Measurements from ENCODE around the gene THADA. TPM values are rescaled to one million over a fixed set of nuclear protein-coding genes. Genes with fewer than 3 reads are reported as not detected.

Gene THADA
- total RNA-seq, 1 donor from 2014 or later = 65.0 TPM

GRCh38 chr2:43214253-43214652, 381.6 kb downstream of the THADA start:
- DNase-seq (ENCODE audit: low spot score) = no peak

GRCh38 chr2:43212931-43213330, 382.9 kb downstream of the THADA start:
- peak; percentile 57 for DNase-seq (ENCODE audit: low spot score)

GRCh38 chr2:43212216-43212835, 383.5 kb downstream of the THADA start:
- DNase-seq (ENCODE audit: low spot score) = no peak

DNA sequence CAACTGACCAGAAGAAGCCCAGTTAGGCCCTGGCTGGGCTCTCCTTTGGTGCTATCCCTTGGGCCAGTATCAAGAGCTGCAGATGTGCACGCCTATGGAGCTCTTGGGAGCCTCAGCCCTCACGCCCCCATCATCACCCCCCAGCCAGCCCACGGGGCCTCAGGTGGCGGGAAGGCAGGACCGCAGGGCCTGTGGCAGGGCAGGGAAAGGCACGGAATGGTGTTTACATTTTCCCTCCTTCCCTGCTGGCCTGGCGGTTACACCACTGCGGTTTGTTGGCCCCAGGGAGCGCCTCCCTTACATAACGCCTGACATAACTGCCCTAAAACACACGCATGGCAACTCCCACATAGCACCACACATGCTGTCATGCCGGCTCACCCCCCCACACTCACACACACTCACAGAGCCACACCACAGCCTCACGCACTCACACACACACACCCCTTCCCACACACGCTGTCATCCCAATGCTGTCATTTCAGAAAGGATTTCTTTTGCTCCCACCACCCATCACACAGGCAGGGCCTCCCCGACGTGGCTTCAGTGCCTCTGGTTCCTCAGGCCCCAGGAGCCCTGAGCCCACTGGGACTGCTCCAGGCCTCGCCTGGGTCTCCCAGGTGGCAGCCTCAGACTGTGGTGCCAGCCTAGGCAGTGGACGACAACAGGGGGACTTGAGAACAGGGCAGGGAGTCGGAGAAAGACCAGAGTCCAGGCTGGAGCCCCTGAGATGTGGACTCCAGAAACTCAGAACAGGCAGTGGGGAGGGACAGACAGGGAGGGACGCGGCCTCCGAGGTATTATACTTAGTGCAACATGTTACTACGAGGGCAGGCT, 385.2 kb downstream of the THADA start:
- DNase-seq (ENCODE audit: low spot score) = peak; percentile 75

GRCh38 chr2:43210125-43210466, 385.7 kb downstream of the THADA start:
- DNase-seq (ENCODE audit: low spot score) = no peak

GRCh38 chr2:43209204-43209717, 386.6 kb downstream of the THADA start:
- no peak for DNase-seq (ENCODE audit: low spot score)

DNA sequence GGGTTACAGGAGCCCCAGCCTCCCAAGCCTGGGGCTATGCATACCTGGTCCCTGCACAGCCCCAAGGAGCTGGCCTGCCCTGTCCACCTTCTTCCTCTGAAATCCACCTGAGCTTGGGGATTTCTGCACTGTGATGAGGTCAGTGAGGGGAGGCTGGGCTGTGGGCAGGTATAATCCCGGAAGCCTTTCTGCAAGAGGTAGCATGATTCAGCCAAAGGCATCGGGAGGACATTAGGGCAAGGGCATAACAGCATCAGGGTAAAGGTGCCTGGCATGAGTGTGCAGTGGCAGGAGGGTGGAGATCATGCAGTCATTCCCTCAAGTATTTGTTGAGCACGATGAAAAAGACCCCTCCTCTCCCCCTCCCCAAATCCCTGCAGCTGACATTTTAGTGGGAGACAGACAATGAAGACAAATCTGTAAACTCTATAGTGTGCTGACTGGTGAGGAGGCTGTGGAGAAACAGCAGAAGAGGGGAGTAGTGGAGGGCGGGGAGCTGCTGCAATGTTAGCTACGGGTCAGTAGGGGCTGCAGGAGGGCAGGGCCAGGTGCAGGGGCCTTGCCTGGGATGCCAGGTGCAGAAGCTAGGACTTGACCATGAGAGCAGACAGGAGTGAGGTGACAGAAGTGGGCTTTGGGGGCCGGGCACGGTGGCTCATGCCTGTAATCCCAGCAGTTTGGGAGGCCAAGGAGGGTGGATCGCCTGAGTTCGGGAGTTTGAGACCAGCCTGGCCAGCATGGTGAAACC, 388.1 kb downstream of the THADA start:
- DNase-seq (ENCODE audit: low spot score) = no peak

DNA sequence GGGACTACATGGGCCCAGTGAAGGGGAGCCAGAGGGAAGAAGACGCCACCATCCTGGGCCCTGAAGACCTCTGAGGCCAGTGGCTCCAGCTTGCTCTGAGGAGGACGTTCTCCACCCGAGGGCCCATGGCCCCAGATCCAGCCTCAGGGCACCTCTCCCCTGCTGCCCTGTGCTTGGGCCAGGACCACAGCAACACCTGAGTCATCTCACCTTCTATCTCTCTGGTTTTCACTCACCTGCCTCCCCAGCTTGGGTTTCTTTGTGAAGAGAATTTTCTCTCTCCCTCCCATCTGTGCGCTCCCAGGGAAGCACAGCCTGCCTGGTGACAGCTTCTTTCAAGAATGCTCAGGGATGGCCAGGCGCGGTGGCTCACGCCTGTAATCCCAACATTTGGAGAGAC, 389.2 kb downstream of the THADA start:
- DNase-seq (ENCODE audit: low spot score) = no peak

GRCh38 chr2:43203373-43203772, 392.5 kb downstream of the THADA start:
- DNase-seq (ENCODE audit: low spot score) = no peak

GRCh38 chr2:43202289-43202688, 393.5 kb downstream of the THADA start:
- DNase-seq (ENCODE audit: low spot score) = no peak

- DNase-seq (ENCODE audit: low spot score) = no peak
Observed at GRCh38 chr2:43201497-43201896, 394.3 kb downstream of the THADA start.

DNA sequence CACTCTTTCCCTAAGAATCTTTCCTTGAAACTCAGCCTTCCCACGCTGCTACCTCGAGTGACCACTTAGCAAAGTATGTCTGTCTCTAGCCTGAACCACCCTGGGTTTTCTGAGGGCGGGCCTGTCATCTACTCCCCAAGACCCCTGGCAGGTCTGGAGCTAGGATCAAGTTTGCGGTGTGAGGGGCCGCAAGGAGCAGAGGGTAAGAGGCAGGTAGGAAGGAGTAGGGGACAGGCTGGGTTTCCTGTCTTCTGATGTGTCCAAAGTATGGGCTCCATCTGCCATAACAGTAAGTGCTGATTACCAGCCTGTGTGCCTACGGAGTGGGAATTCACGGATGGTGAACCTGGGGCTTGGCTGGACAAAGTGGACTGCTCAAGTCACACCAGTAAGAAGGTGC, 394.8 kb downstream of the THADA start:
- no peak for DNase-seq (ENCODE audit: low spot score)

DNA sequence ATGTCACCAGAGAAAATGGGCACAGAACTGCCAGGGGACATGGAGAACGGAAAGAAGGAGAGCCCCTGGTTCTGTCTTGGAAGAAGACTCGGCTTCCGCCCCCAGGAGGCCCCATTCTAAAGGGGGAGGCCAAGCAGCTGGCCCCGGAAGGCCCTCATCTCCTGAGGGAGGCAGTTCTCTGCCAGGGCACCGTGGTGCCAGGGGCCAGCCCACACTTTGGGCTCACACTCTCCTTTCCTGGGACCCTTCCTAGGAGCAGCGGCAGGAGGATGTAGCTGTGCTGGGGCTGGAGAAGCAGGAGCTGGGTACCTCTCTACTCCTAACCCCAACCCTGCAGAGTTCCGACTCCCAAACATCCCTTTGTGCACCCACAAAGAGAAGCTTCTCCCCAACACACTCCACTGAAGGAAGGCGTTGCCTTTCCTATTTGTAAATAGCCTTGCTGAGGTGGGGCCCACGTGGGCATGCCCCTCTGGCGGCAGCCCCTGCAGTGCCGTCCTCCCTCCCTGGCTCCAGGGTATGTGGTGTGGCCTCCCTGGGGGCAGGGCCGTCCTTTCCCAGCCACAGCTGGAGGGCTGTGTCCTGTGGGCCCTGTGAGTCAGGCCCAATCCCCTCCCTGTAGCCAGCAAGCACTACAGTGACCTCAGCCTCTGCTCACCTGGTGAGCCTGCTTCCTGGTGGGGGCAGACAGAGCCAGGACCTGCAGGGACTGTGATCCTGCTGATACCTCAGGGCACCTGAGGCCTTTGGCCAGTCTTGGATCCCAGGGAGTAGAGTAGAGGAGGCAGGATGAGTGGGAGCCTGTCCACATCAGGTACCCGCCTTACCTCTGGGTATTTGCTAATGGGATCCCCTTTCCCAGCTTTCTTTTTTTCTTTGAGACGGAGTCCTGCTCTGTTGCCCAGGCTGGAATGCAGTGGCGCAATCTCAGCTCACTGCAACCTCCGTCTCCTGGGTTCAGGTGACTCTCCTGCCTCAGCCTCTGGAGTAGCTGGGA, 396.0 kb downstream of the THADA start:
- DNase-seq (ENCODE audit: low spot score) = no peak

DNA sequence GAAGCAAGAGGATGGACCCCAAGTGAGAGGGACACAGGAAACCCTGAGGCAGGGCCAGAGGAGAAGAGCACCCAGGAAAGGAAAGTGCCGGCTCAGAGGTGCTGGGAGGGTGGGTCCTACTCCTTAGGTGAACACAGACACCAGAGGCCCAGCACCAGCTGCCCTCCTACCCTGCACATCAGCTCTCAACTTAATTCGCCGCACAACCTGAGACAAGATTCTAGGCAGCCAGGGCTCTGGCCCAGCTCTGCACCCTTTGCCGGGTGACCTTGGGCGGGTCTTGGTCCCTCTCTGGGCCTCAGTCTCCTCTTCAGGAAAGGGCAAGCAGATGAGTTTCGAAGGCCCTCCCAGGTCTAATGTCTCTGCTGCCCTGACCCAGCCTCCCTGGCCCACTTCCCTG, 397.6 kb downstream of the THADA start:
- DNase-seq (ENCODE audit: low spot score) = no peak

DNA sequence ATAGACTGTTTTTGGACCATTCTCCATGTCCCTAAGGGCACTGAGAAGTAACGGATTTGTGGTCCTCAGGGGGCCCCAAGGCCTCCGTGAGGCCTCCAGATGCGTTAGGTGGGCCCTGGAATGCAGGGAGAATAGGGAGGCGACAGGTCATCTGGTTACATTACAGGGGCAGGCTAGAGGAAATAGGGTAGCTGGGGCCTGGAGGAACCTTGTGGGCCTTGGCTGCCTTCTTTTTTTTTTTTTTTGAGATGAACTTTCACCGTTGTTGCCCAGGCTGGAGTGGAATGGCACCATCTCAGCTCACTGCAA, 398.3 kb downstream of the THADA start:
- DNase-seq (ENCODE audit: low spot score) = no peak

GRCh38 chr2:43196768-43197587, 398.9 kb downstream of the THADA start:
- DNase-seq (ENCODE audit: low spot score) = peak; percentile 87

- DNase-seq (ENCODE audit: low spot score) = no peak
Observed at GRCh38 chr2:43194121-43194869, 401.5 kb downstream of the THADA start.

GRCh38 chr2:43193652-43194120, 402.2 kb downstream of the THADA start:
- DNase-seq (ENCODE audit: low spot score) = no peak
